OCI-LY3 (cell line): ENCODE measurements around the gene SH2D4B.

Source experiments
- H2AFZ ChIP-seq: fragments of 200-600, 300-600 bp; shearing (Covaris generic); 2 replicates; pipeline ENCODE4 v1.6.0; 2014; ENCODE audit warnings: antibody characterized with exemption, low read depth, low read length
- H3K27ac ChIP-seq: fragments of 200-600, 300-600 bp; sonication (generic); 2 replicates; pipeline ENCODE4 v1.5.1; 2014; ENCODE audit warnings: mild to moderate bottlenecking, low read length, moderate library complexity, mixed read lengths
- H3K27me3 ChIP-seq: fragments of 200-600, 300-600 bp; sonication (generic); 2 replicates; pipeline ENCODE4 v1.6.1; 2014; ENCODE audit warnings: low read depth, low read length, mixed read lengths
- H3K36me3 ChIP-seq: fragments of 200-600, 300-600 bp; sonication (generic); replicated peaks from 2 replicates; pipeline ENCODE3; 2014; ENCODE audit warnings: low read depth, low read length, mixed read lengths
- H3K4me1 ChIP-seq: fragments of 300-600, 200-600 bp; sonication (generic); 2 replicates; pipeline ENCODE4 v1.6.1; 2014; ENCODE audit warnings: low read length, mixed read lengths
- H3K4me2 ChIP-seq: fragments of 200-600, 300-600 bp; sonication (generic); 2 replicates; pipeline ENCODE4 v1.6.1; 2014; ENCODE audit warnings: low read length, mixed read lengths
- H3K4me3 ChIP-seq: fragments of 300-600, 200-600 bp; sonication (generic); 2 replicates; pipeline ENCODE4 v1.5.1; 2014; ENCODE audit warnings: antibody characterized with exemption, mild to moderate bottlenecking, low read length, moderate library complexity
- H3K79me2 ChIP-seq: fragments of 300-600, 200-600 bp; shearing (Covaris generic); 2 replicates; pipeline ENCODE4 v1.6.1; 2014; ENCODE audit warnings: mild to moderate bottlenecking, low read length, mixed read lengths
- H3K9ac ChIP-seq: fragments of 300-600, 200-600 bp; shearing (Covaris generic); 2 replicates; pipeline ENCODE4 v1.6.0; 2014; ENCODE audit warnings: mild to moderate bottlenecking, low read length, moderate library complexity
- H3K9me3 ChIP-seq: fragments of 200-600, 300-600 bp; shearing (Covaris generic); 2 replicates; pipeline ENCODE4 v1.6.1; 2014; ENCODE audit warnings: low read length, mixed read lengths; ENCODE audit not compliant: insufficient read depth
- H4K20me1 ChIP-seq: fragments of 200-600, 300-600 bp; sonication (generic); 2 replicates; pipeline ENCODE4 v1.6.1; 2016; ENCODE audit warnings: low read length, mixed read lengths; ENCODE audit not compliant: insufficient read depth
- CTCF ChIP-seq: fragments of 200-600, 300-600 bp; sonication (generic); IDR thresholded peaks from 2 replicates; pipeline ENCODE4 v1.5.1; 2014; ENCODE audit warnings: antibody characterized with exemption, low read length, low read depth
- EZH2phosphoT487 ChIP-seq: fragments of 200-600 bp; shearing (Covaris generic); IDR thresholded peaks from 2 replicates; pipeline ENCODE4 v1.6.1; 2018; ENCODE audit warnings: antibody characterized with exemption, mixed run types, low read depth

The SH2D4B gene

DNA sequence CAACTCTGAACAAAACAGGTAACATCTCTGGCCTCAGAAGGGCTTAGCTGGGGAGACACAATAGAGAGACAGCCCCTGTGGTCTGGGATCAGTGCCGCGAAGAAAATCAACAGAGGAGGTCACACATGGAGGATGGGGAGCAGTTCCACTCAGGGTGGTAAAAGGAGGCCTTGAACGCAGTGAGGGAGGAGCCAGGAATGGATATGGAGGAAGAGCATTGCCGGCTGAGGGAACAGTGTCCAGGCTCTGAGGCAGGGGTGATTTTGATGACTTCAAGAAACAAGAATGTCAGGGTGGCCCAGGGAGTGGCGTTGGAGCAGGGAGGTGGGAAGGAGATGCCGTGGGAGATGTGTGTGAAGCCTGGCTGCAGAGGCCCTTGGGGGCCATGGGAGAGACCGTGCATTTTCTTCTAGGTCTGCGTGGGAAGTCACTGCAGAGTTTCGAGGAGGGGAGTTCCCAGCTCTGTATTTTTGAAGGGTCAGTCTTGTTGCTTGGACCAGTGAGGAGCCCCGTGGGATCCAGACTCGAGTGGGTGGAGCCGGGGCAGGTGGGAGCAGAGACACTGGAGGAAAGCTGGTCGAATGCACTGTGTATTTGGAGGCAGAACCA, 35.7 kb upstream of the SH2D4B start:
- Histone ChIP-seq H3K4me1 (no peaks in the 10 kb centered on the region), H3K4me2 (no peak overlapping the region), H4K20me1 (peaks cover 25% of the 10 kb centered on the region; the same call in 1 of the 2 replicates)

GRCh38 chr10:80502621-80503583, 34.8 kb upstream of the SH2D4B start:
- Histone ChIP-seq H4K20me1 (peaks cover 24% of the 10 kb centered on the region; the same call in 1 of the 2 replicates), H3K79me2 (no peaks in the 10 kb centered on the region), H3K27ac (no peak overlapping the region), H3K36me3 (no peaks in the 10 kb centered on the region), H3K4me1 (no peaks in the 10 kb centered on the region), H3K4me2 (no peak overlapping the region), H2AFZ (no peak overlapping the region), H3K4me3 (no peak overlapping the region), H3K9ac (no peak overlapping the region), H3K9me3 (no peaks in the 10 kb centered on the region), H3K27me3 (no peaks in the 10 kb centered on the region)
- TF ChIP-seq EZH2phosphoT487 (no peak), CTCF (no peak)

More for the DNA sequence above, 35.7 kb upstream of the SH2D4B start:
- Histone ChIP-seq H3K9ac (no peak overlapping the region), H3K27me3 (no peaks in the 10 kb centered on the region), H3K9me3 (no peaks in the 10 kb centered on the region), H3K36me3 (peaks cover 2% of the 10 kb centered on the region), H3K27ac (no peak overlapping the region), H3K4me3 (no peak overlapping the region), H2AFZ (no peak overlapping the region), H3K79me2 (no peaks in the 10 kb centered on the region)
- TF ChIP-seq CTCF (no peak), EZH2phosphoT487 (no peak)

DNA sequence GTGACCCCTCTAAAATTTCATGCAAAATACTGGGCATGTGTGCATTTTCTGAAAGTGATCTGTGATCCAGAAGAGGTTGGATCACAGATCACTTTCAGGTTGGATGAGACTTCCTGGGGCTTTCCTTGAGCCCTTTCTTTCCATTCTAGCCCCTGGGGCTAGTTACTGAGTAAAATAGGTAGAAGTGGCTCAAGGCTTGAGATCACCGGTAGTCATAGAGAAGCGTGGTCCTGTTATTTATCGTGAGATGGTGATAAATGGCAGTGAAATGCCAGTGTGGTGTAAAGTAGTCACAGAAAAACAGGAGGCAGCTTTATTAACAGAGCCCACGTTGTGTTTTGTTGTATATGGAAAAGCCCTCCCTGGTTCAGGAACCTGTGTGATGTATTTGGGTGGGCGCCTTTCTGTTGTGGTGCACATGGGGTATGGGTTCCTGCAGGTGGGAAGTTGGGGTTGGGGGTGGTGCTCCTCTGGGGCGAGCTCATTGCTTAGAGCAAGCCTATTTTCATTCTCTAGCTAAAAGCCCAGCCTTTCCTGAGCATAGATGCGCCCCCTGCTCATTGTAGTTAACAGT, 34.0 kb upstream of the SH2D4B start:
- Histone ChIP-seq H4K20me1 (peaks cover 21% of the 10 kb centered on the region; the same call in 1 of the 2 replicates), H2AFZ (no peak overlapping the region), H3K9me3 (no peaks in the 10 kb centered on the region), H3K27ac (no peak overlapping the region), H3K4me2 (no peak overlapping the region), H3K36me3 (no peaks in the 10 kb centered on the region), H3K4me3 (no peak overlapping the region), H3K79me2 (no peaks in the 10 kb centered on the region), H3K27me3 (no peaks in the 10 kb centered on the region), H3K9ac (no peak overlapping the region), H3K4me1 (no peaks in the 10 kb centered on the region)
- no peak for TF ChIP-seq EZH2phosphoT487

DNA sequence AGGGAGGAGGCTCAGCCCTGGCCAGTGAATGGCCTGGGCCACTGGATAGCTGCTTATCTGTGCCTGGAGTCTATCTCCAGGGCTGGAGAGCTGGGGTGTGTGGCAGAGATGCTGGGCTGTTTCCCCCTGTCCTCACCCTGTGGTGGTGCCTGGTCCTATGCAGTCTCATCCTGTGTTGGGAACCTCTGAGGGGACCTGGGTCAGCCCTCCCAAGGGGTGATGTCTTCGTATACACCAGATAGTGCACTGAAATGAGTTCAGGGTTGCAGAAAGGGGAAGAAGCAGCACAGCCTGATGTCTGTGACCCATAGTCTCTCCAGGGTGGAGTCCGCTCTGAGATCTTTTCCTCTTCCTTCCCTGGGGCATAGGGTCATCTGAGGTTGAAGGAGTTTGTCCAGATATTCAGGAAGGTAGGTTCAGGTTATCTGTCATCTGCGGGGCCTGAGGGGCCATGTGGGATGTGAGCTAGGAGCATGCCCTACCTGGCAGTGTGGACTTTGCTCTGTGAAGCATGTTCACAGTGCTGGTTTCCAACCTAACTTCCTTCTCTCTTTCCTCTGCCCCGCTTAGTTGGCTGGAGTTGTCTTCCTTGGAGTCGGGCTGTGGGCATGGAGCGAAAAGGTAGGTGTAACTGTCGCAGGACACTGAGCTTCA, 33.4 kb upstream of the SH2D4B start:
- H3K27me3 ChIP-seq = no peaks in the 10 kb centered on the region
- H3K36me3 ChIP-seq = no peaks in the 10 kb centered on the region
- no peak overlapping the region for H3K9ac ChIP-seq
- peaks cover 18% of the 10 kb centered on the region; the same call in 1 of the 2 replicates for H4K20me1 ChIP-seq
- H3K27ac ChIP-seq = no peak overlapping the region
- no peaks in the 10 kb centered on the region for H3K4me1 ChIP-seq
- H3K4me3 ChIP-seq = no peak overlapping the region
- H3K9me3 ChIP-seq = no peaks in the 10 kb centered on the region
- H3K79me2 ChIP-seq = no peaks in the 10 kb centered on the region
- H2AFZ ChIP-seq = no peak overlapping the region
- TF ChIP-seq CTCF = no peak
- no peak for TF ChIP-seq EZH2phosphoT487
- H3K4me2 ChIP-seq = no peak overlapping the region
